ENCODE measurements around the gene NMBR. TPM values are rescaled to one million over a fixed set of nuclear protein-coding genes. Genes with fewer than 3 reads are reported as not detected.

Gene NMBR
- total RNA-seq, 1 experiment from 2014 or later: not detected

DNA sequence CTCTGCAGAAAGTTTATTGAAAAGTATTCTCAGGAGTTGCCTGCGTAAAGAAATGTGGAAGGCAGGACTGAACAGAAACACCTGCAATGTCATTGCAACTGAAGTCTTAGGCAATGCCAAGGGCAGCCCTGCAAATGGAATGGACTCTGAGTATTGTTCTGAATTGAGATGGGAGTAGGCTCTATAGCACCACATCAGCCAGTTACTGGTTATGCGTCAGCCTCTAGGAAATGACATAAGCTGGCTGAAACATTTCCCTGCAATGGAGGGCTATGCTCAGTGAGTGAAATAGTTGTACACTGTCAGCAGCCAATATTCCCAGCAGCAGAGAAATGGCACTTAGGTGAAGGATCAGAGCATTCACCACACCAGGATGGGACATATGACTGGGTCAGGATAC lies 28.0 kb downstream of the NMBR start:
- DNase-seq (ENCODE audit: low read depth, low spot score): no peak
- ATAC-seq: no peak; the same call in 1 of the 2 replicates
- no peaks in the 10 kb centered on the region for H3K36me3 ChIP-seq (ENCODE audit: control insufficient read depth in 1 of 2, insufficient read depth in 2 of 2, low read length in 2 of 2)
- no peaks in the 10 kb centered on the region for H3K9me3 ChIP-seq (ENCODE audit: control insufficient read depth in 1 of 2, insufficient read depth in 1 of 2, low read depth in 1 of 2, low read length in 2 of 2)
- CTCF ChIA-PET: no interaction called here
- H3K27me3 ChIP-seq (ENCODE audit: insufficient read depth, low read length): no peaks in the 10 kb centered on the region
- TF ChIP-seq YY1 (IDR thresholded peaks at IDR 0.05; ENCODE audit: extremely low read depth, insufficient replicate concordance, low read depth, low read length): no peak
- TF ChIP-seq, protein P1, sequence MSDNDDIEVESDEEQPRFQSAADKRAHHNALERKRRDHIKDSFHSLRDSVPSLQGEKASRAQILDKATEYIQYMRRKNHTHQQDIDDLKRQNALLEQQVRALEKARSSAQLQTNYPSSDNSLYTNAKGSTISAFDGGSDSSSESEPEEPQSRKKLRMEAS (IDR thresholded peaks at IDR 0.05): no peak
- TF ChIP-seq TCF7L2 (IDR thresholded peaks at IDR 0.05; ENCODE audit: borderline replicate concordance, extremely low read depth, insufficient read depth, insufficient read length): no peak
- no peak for TF ChIP-seq EGR1 (IDR thresholded peaks at IDR 0.05; ENCODE audit: low read depth)
- TF ChIP-seq POLR2AphosphoS5 (IDR thresholded peaks at IDR 0.05; ENCODE audit: low read depth, low read length): no peak
- TF ChIP-seq, protein P2, sequence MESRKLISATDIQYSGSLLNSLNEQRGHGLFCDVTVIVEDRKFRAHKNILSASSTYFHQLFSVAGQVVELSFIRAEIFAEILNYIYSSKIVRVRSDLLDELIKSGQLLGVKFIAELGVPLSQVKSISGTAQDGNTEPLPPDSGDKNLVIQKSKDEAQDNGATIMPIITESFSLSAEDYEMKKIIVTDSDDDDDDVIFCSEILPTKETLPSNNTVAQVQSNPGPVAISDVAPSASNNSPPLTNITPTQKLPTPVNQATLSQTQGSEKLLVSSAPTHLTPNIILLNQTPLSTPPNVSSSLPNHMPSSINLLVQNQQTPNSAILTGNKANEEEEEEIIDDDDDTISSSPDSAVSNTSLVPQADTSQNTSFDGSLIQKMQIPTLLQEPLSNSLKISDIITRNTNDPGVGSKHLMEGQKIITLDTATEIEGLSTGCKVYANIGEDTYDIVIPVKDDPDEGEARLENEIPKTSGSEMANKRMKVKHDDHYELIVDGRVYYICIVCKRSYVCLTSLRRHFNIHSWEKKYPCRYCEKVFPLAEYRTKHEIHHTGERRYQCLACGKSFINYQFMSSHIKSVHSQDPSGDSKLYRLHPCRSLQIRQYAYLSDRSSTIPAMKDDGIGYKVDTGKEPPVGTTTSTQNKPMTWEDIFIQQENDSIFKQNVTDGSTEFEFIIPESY (IDR thresholded peaks at IDR 0.05; ENCODE audit: extremely low read depth, insufficient replicate concordance, low read length): no peak
- no peak for TF ChIP-seq CBX3 (IDR thresholded peaks at IDR 0.05; ENCODE audit: low read depth)
- TF ChIP-seq ZFX (IDR thresholded peaks at IDR 0.05): no peak
- TF ChIP-seq POLR2A (IDR thresholded peaks at IDR 0.05; ENCODE audit: borderline replicate concordance, extremely low read depth, insufficient read depth, insufficient read length): no peak
- TF ChIP-seq EZH2phosphoT487 (IDR thresholded peaks at IDR 0.05; ENCODE audit: borderline replicate concordance): no peak
- TF ChIP-seq EZH2 (IDR thresholded peaks at IDR 0.05): no peak
- TF ChIP-seq, protein P3, sequence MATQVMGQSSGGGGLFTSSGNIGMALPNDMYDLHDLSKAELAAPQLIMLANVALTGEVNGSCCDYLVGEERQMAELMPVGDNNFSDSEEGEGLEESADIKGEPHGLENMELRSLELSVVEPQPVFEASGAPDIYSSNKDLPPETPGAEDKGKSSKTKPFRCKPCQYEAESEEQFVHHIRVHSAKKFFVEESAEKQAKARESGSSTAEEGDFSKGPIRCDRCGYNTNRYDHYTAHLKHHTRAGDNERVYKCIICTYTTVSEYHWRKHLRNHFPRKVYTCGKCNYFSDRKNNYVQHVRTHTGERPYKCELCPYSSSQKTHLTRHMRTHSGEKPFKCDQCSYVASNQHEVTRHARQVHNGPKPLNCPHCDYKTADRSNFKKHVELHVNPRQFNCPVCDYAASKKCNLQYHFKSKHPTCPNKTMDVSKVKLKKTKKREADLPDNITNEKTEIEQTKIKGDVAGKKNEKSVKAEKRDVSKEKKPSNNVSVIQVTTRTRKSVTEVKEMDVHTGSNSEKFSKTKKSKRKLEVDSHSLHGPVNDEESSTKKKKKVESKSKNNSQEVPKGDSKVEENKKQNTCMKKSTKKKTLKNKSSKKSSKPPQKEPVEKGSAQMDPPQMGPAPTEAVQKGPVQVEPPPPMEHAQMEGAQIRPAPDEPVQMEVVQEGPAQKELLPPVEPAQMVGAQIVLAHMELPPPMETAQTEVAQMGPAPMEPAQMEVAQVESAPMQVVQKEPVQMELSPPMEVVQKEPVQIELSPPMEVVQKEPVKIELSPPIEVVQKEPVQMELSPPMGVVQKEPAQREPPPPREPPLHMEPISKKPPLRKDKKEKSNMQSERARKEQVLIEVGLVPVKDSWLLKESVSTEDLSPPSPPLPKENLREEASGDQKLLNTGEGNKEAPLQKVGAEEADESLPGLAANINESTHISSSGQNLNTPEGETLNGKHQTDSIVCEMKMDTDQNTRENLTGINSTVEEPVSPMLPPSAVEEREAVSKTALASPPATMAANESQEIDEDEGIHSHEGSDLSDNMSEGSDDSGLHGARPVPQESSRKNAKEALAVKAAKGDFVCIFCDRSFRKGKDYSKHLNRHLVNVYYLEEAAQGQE (IDR thresholded peaks at IDR 0.05; ENCODE audit: low read depth): no peak
- TF ChIP-seq, protein P4, sequence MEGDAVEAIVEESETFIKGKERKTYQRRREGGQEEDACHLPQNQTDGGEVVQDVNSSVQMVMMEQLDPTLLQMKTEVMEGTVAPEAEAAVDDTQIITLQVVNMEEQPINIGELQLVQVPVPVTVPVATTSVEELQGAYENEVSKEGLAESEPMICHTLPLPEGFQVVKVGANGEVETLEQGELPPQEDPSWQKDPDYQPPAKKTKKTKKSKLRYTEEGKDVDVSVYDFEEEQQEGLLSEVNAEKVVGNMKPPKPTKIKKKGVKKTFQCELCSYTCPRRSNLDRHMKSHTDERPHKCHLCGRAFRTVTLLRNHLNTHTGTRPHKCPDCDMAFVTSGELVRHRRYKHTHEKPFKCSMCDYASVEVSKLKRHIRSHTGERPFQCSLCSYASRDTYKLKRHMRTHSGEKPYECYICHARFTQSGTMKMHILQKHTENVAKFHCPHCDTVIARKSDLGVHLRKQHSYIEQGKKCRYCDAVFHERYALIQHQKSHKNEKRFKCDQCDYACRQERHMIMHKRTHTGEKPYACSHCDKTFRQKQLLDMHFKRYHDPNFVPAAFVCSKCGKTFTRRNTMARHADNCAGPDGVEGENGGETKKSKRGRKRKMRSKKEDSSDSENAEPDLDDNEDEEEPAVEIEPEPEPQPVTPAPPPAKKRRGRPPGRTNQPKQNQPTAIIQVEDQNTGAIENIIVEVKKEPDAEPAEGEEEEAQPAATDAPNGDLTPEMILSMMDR (IDR thresholded peaks at IDR 0.05 in 2 of 3, conservative IDR thresholded peaks at IDR 0.05 in 1 of 3; ENCODE audit: borderline replicate concordance in 1 of 3, insufficient read depth in 1 of 3, low read depth in 2 of 3, low read length in 2 of 3): no peak
- no peak for TF ChIP-seq SP1 (IDR thresholded peaks at IDR 0.05; ENCODE audit: low read depth)
- no peak for TF ChIP-seq CEBPB (IDR thresholded peaks at IDR 0.05; ENCODE audit: low read depth)
- no peak for TF ChIP-seq ZNF274 (IDR thresholded peaks at IDR 0.05; ENCODE audit: low read depth, low read length)
- TF ChIP-seq RAD21 (IDR thresholded peaks at IDR 0.05; ENCODE audit: low read depth): no peak
- TF ChIP-seq SIN3A (IDR thresholded peaks at IDR 0.05; ENCODE audit: low read depth): no peak
- H3K9me2 ChIP-seq (ENCODE audit: insufficient read depth): no peaks in the 10 kb centered on the region
- POLR2A ChIA-PET: no interaction called here
- RAD21 ChIA-PET (ENCODE audit: low non-redundant PET in 1 of 2, low total read pairs in 2 of 2, uncharacterized antibody in 2 of 2, unreplicated experiment in 2 of 2): no interaction called here
- no peaks in the 10 kb centered on the region for H3K79me2 ChIP-seq (ENCODE audit: insufficient read depth, low read length)
- no peak overlapping the region for H2AFZ ChIP-seq (ENCODE audit: low read depth, low read length, poor library complexity, severe bottlenecking)
- H3K4me3 ChIP-seq (replicated peaks in 1 of 2; ENCODE audit: low read depth in 1 of 2, low read length in 2 of 2): no peak overlapping the region
- H3K27ac ChIP-seq (ENCODE audit: low read depth, low read length): no peak overlapping the region
- intact Hi-C loops (cut with micrococcal nuclease): loop anchor here (10.0 kb wide), 1 partner anchor 504 kb away; no protein-coding TSS in a partner anchor
- no peak overlapping the region for H3K9ac ChIP-seq (ENCODE audit: low read length)
- H3K4me1 ChIP-seq (ENCODE audit: control insufficient read depth in 1 of 2, insufficient read depth in 2 of 2, low read length in 2 of 2): no peaks in the 10 kb centered on the region
- H4K20me1 ChIP-seq (ENCODE audit: insufficient read depth): no peaks in the 10 kb centered on the region
- no TSS peak for BruUV-seq (replicated peaks)
- no peak overlapping the region for H3K4me2 ChIP-seq (ENCODE audit: low read length)

Measured in HCT116 (cell line).